IMR-90 (cell line): ENCODE results near the gene STRN. TPM values are rescaled to one million over a fixed set of nuclear protein-coding genes. Genes with fewer than 3 reads are reported as not detected.

Source experiments
- ATAC-seq: fragments of 200-7000 bp; cut with Tn5 transposase; 2 replicates; pipeline ENCODE4 v1.9.1; 2020; ENCODE audit warnings: low read depth, mild to moderate bottlenecking, moderate library complexity
- BruUV-seq: library from RNA; stranded (reverse); fragments of 400-500 nt; replicated peaks from 2 replicates; lab custom pipeline; 2021; lab: Mats Ljungman, UMichigan
- CTCF ChIA-PET: fragments of 300-600 bp; formaldehyde crosslinking; extraction: SDS; loops from one replicate; lab custom pipeline; 2021; ENCODE audit warnings: antibody characterized with exemption; lab: Yijun Ruan, JAX
- POLR2A ChIA-PET: fragments of 300-600 bp; sonication (Branson Sonifier 250); formaldehyde crosslinking; loops from one replicate; lab custom pipeline; 2022; ENCODE audit warnings: antibody characterized with exemption; ENCODE audit not compliant: unreplicated experiment; lab: Charles Lee
- DNase-seq: peaks from one replicate; pipeline ENCODE4 v3.0.0; 2013
- H2AFZ ChIP-seq: replicated peaks from 2 replicates; pipeline ENCODE3; 2013; ENCODE audit warnings: low read length, mild to moderate bottlenecking; ENCODE audit not compliant: poor library complexity
- H2AK5ac ChIP-seq: 2 replicates; pipeline ENCODE4 v1.6.1; 2013; ENCODE audit warnings: low read depth, low read length, inconsistent platforms
- H2AK9ac ChIP-seq: replicated peaks from 2 replicates; pipeline ENCODE3; 2013; ENCODE audit warnings: mild to moderate bottlenecking, low read depth, low read length, moderate library complexity; ENCODE audit not compliant: poor library complexity
- H2BK120ac ChIP-seq: 2 replicates; pipeline ENCODE4 v1.6.1; 2013; ENCODE audit warnings: low read depth, low read length, inconsistent platforms
- H2BK15ac ChIP-seq: 3 replicates; pipeline ENCODE4 v1.6.1; 2013; ENCODE audit warnings: low read depth, low read length, inconsistent platforms
- H2BK20ac ChIP-seq: 2 replicates; pipeline ENCODE4 v1.6.1; 2013; ENCODE audit warnings: low read depth, mild to moderate bottlenecking, inconsistent platforms, low read length, moderate library complexity
- H2BK5ac ChIP-seq: 2 replicates; pipeline ENCODE4 v1.6.1; 2013; ENCODE audit warnings: mild to moderate bottlenecking, low read depth, low read length, inconsistent platforms; ENCODE audit not compliant: poor library complexity, severe bottlenecking
- H3K14ac ChIP-seq: replicated peaks from 2 replicates; pipeline ENCODE4 v1.6.1; 2013; ENCODE audit warnings: low read depth, low read length, inconsistent platforms
- H3K18ac ChIP-seq: 2 replicates; pipeline ENCODE4 v1.6.1; 2013; ENCODE audit warnings: low read depth, low read length, control low read depth
- H3K23ac ChIP-seq: 2 replicates; pipeline ENCODE4 v1.6.1; 2013; ENCODE audit warnings: low read depth, low read length, inconsistent platforms
- H3K27ac ChIP-seq: 2 replicates; pipeline ENCODE4 v1.5.1; 2013; ENCODE audit warnings: mild to moderate bottlenecking, control low read depth, low read length; ENCODE audit not compliant: insufficient read depth
- H3K27me3 ChIP-seq: 2 replicates; pipeline ENCODE4 v1.6.1; 2013; ENCODE audit warnings: low read length; ENCODE audit not compliant: control insufficient read depth, insufficient read depth
- H3K36me3 ChIP-seq: 2 replicates; pipeline ENCODE4 v1.6.1; 2013; ENCODE audit warnings: low read length, mixed read lengths; ENCODE audit not compliant: control insufficient read depth, insufficient read depth
- H3K4ac ChIP-seq: 2 replicates; pipeline ENCODE4 v1.6.1; 2013; ENCODE audit warnings: low read depth, low read length, inconsistent platforms
- H3K4me1 ChIP-seq: 2 replicates; pipeline ENCODE4 v1.6.1; 2013; ENCODE audit warnings: low read length, mixed read lengths; ENCODE audit not compliant: control insufficient read depth, insufficient read depth
- H3K4me2 ChIP-seq: 2 replicates; pipeline ENCODE4 v1.6.1; 2013; ENCODE audit warnings: low read depth, mild to moderate bottlenecking, control low read depth, low read length, moderate library complexity
- H3K4me3 ChIP-seq: 2 replicates; pipeline ENCODE4 v1.5.1; 2013; ENCODE audit warnings: low read depth, mild to moderate bottlenecking, control low read depth, low read length, moderate library complexity; ENCODE audit not compliant: insufficient read depth
- H3K56ac ChIP-seq: 2 replicates; pipeline ENCODE4 v1.6.1; 2013; ENCODE audit warnings: low read length, inconsistent platforms; ENCODE audit not compliant: insufficient read depth; ENCODE audit errors: extremely low read depth
- H3K79me1 ChIP-seq, 2 experiments: 2 replicates each; pipeline ENCODE4 v1.6.1; 2013; ENCODE audit warnings: low read length in 2 of 2, inconsistent platforms in 1 of 2, low read depth in 1 of 2
- H3K9ac ChIP-seq: 2 replicates; pipeline ENCODE4 v1.6.1; 2013; ENCODE audit warnings: low read depth, low read length, control low read depth
- H3K9me1 ChIP-seq: 2 replicates; pipeline ENCODE4 v1.6.1; 2013; ENCODE audit warnings: low read length, inconsistent platforms; ENCODE audit not compliant: insufficient read depth
- H3K9me3 ChIP-seq: 2 replicates; pipeline ENCODE4 v1.6.1; 2013; ENCODE audit warnings: low read length; ENCODE audit not compliant: control insufficient read depth, insufficient read depth
- H4K20me1 ChIP-seq: 2 replicates; pipeline ENCODE4 v1.6.1; 2013; ENCODE audit warnings: low read length, inconsistent platforms; ENCODE audit not compliant: insufficient read depth
- H4K5ac ChIP-seq: 2 replicates; pipeline ENCODE4 v1.6.1; 2013; ENCODE audit warnings: mild to moderate bottlenecking, low read depth, low read length, control low read depth
- H4K8ac ChIP-seq, 2 experiments: 2 replicates each; pipeline ENCODE4 v1.6.1; 2013; ENCODE audit warnings: low read depth in 2 of 2, low read length in 2 of 2, control low read depth in 1 of 2, inconsistent platforms in 1 of 2
- H4K91ac ChIP-seq: 2 replicates; pipeline ENCODE4 v1.6.1; 2013; ENCODE audit warnings: low read depth, low read length, inconsistent platforms; ENCODE audit not compliant: insufficient read depth
- BHLHE40 ChIP-seq: fragments of 150-350 bp; IDR thresholded peaks from 2 replicates; pipeline ENCODE4 v1.6.1; 2016; ENCODE audit warnings: mild to moderate bottlenecking, low read depth, low read length
- CEBPB ChIP-seq: IDR thresholded peaks from 2 replicates; pipeline ENCODE4 v1.6.1; 2012; ENCODE audit warnings: low read depth, low read length, improper control_type of control experiment
- CHD1 ChIP-seq: IDR thresholded peaks from 2 replicates; pipeline ENCODE4 v1.6.1; 2012; ENCODE audit warnings: low read depth, low read length, improper control_type of control experiment
- CTCF ChIP-seq: conservative IDR thresholded peaks from 2 replicates; pipeline ENCODE4 v1.5.1; 2012; ENCODE audit warnings: mild to moderate bottlenecking, low read depth, low read length, improper control_type of control experiment
- ELK1 ChIP-seq: fragments of 150-350 bp; IDR thresholded peaks from 2 replicates; pipeline ENCODE4 v1.6.1; 2016; ENCODE audit warnings: low read depth, mild to moderate bottlenecking, low read length, moderate library complexity, borderline replicate concordance
- FOS ChIP-seq: fragments of 150-350 bp; IDR thresholded peaks from 2 replicates; pipeline ENCODE4 v1.6.1; 2016; ENCODE audit warnings: low read depth, low read length
- MAFK ChIP-seq: IDR thresholded peaks from 2 replicates; pipeline ENCODE4 v1.6.1; 2012; ENCODE audit warnings: low read depth, low read length, improper control_type of control experiment
- MAZ ChIP-seq: IDR thresholded peaks from 2 replicates; pipeline ENCODE4 v1.6.1; 2012; ENCODE audit warnings: low read depth, mild to moderate bottlenecking, low read length, improper control_type of control experiment, moderate library complexity, borderline replicate concordance
- MXI1 ChIP-seq: IDR thresholded peaks from 2 replicates; pipeline ENCODE4 v1.6.1; 2012; ENCODE audit warnings: low read depth, mild to moderate bottlenecking, low read length, moderate library complexity, borderline replicate concordance
- NFE2L2 ChIP-seq: fragments of 150-350 bp; IDR thresholded peaks from 2 replicates; pipeline ENCODE4 v1.6.1; 2016; ENCODE audit warnings: low read depth, mild to moderate bottlenecking, low read length
- POLR2A ChIP-seq: IDR thresholded peaks from 2 replicates; pipeline ENCODE4 v1.6.1; 2012; ENCODE audit warnings: mild to moderate bottlenecking, low read depth, low read length
- RAD21 ChIP-seq: IDR thresholded peaks from 2 replicates; pipeline ENCODE4 v1.6.1; 2012; ENCODE audit warnings: low read length, improper control_type of control experiment
- RCOR1 ChIP-seq: IDR thresholded peaks from 2 replicates; pipeline ENCODE4 v1.6.1; 2012; ENCODE audit warnings: mild to moderate bottlenecking, low read length, improper control_type of control experiment; ENCODE audit not compliant: insufficient replicate concordance
- RFX5 ChIP-seq: IDR thresholded peaks from 2 replicates; pipeline ENCODE4 v1.8.0; 2012; ENCODE audit warnings: low read depth, mild to moderate bottlenecking, low read length, moderate library complexity
- SMC3 ChIP-seq: fragments of 150-350 bp; IDR thresholded peaks from 2 replicates; pipeline ENCODE4 v1.6.1; 2016; ENCODE audit warnings: low read depth, mild to moderate bottlenecking, antibody characterized with exemption, low read length, moderate library complexity
- USF2 ChIP-seq: fragments of 150-350 bp; IDR thresholded peaks from 2 replicates; pipeline ENCODE4 v1.6.1; 2017; ENCODE audit warnings: mild to moderate bottlenecking, antibody characterized with exemption, low read length, low read depth
- WGBS, 2 experiments: methylation state at CpG; one replicate each; pipeline versions ENCODE4 v1.1.5 to v1.1.7; 2013; ENCODE audit warnings: missing lambda C conversion rate in 2 of 2; ENCODE audit not compliant: insufficient read length in 1 of 2; ENCODE audit errors: extremely low coverage in 2 of 2; 5-methylcytosine and 5-hydroxymethylcytosine counted together
- dilution Hi-C: fragments of 300-500 bp; cut with HindIII; formaldehyde crosslinking; loops from one replicate; pipeline ENCODE4 v1.14.3; 2018; ENCODE audit warnings: low sequenced_read_pairs; ENCODE audit not compliant: unreplicated experiment
- in situ Hi-C: fragments of 300-500 bp; cut with MboI; formaldehyde crosslinking; loops from 3 replicates; pipeline ENCODE4 v1.14.3; 2019; ENCODE audit warnings: low sequenced_read_pairs, inconsistent platforms, mixed read lengths
- intact Hi-C: fragments of 100-400 bp; cut with micrococcal nuclease; formaldehyde crosslinking; loops from 2 replicates; pipeline ENCODE4 v1.10.0; 2022
- polyA plus RNA-seq, 3 experiments: library from polyadenylated mRNA; depleted of rRNA; stranded (reverse); fragments of >200 nt; gene quantifications; 2 replicates each; pipeline ENCODE4 v1.2.3, GENCODE V29; 2012; ENCODE audit warnings: low replicate concordance in 1 of 3
- total RNA-seq: library from RNA; depleted of rRNA; stranded (reverse); fragments of >200 nt; gene quantifications from 2 replicates; pipeline ENCODE4 v1.2.3, GENCODE V29; 2012

Gene STRN
- total and polyA plus RNA-seq, 2 of the 4 experiments (the other 2 are of a cell fraction), result 5.1 to 23.3 TPM

GRCh38 chr2:36981911-36982310, 15.6 kb upstream of the STRN start:
- Histone ChIP-seq H2AK9ac (no peak overlapping the region), H3K9ac (no peak overlapping the region), H3K27ac (no peak overlapping the region), H2AFZ (no peak overlapping the region), H4K20me1 (no peaks in the 10 kb centered on the region), H2AK5ac (no peak overlapping the region), H2BK15ac (no peak overlapping the region), H4K8ac (no peak overlapping the region), H2BK5ac (no peak overlapping the region), H2BK120ac (no peak overlapping the region), H3K4me3 (no peak overlapping the region), H3K23ac (no peak overlapping the region), H4K91ac (no peak overlapping the region), H3K4me1 (no peaks in the 10 kb centered on the region), H4K5ac (no peak overlapping the region), H3K4me2 (no peak overlapping the region), H3K9me1 (no peaks in the 10 kb centered on the region), H3K9me3 (no peaks in the 10 kb centered on the region), H2BK20ac (no peak overlapping the region), H3K4ac (no peak overlapping the region), H3K27me3 (no peaks in the 10 kb centered on the region), H3K56ac (no peak overlapping the region), H3K14ac (no peak overlapping the region), H3K79me1 (no peaks in the 10 kb centered on the region), H3K36me3 (peaks cover 1% of the 10 kb centered on the region; the same call in 1 of the 2 replicates), H3K18ac (no peak overlapping the region)
- ATAC-seq, result no peak
- intact Hi-C loops (no loop called here), in situ Hi-C loops (no loop called here), dilution Hi-C loops (no loop called here)
- CTCF ChIA-PET, result no interaction called here
- no peak for DNase-seq
- BruUV-seq, result no TSS peak
- no CpG with 5 or more reads among the region's 2 CpGs for WGBS, 2 experiments
- POLR2A ChIA-PET, result no interaction called here
- TF ChIP-seq SMC3, result no peak
- TF ChIP-seq NFE2L2, result no peak
- TF ChIP-seq RAD21, result no peak
- TF ChIP-seq BHLHE40, result no peak
- TF ChIP-seq USF2, result no peak
- no peak for TF ChIP-seq FOS
- no peak for TF ChIP-seq ELK1
- no peak for TF ChIP-seq RFX5
- no peak for TF ChIP-seq CHD1
- TF ChIP-seq RCOR1, result no peak
- no peak for TF ChIP-seq MAFK
- TF ChIP-seq POLR2A, result no peak
- no peak for TF ChIP-seq CEBPB
- TF ChIP-seq MXI1, result no peak
- no peak for TF ChIP-seq MAZ
- no peak for TF ChIP-seq CTCF
